SK-N-SH (cell line): ENCODE measurements around the gene NTN1. TPM values are rescaled to one million over a fixed set of nuclear protein-coding genes. Genes with fewer than 3 reads are reported as not detected.

Source experiments
- CTCF ChIA-PET: fragments of 300-600, 350-600 bp; formaldehyde crosslinking; extraction: SDS; loops from one replicate; lab custom pipeline; 2021; lab: Yijun Ruan, JAX
- POLR2A ChIA-PET: fragments of 350-600 bp; sonication (Branson Sonifier 250); formaldehyde crosslinking; extraction: SDS; loops from one replicate; lab custom pipeline; 2020; ENCODE audit warnings: antibody characterized with exemption, inconsistent platforms; lab: Yijun Ruan, JAX
- DNase-seq: peaks from one replicate; pipeline ENCODE4 v3.0.0; 2012
- H2AFZ ChIP-seq: fragments of 200-600 bp; sonication (generic); 2 replicates; pipeline ENCODE4 v1.8.1; 2016; ENCODE audit warnings: antibody characterized with exemption, mild to moderate bottlenecking, low read depth
- H3F3A ChIP-seq: fragments of 200-600 bp; sonication (generic); replicated peaks from 2 replicates; pipeline ENCODE3; 2016; ENCODE audit warnings: antibody characterized with exemption, mild to moderate bottlenecking; ENCODE audit not compliant: insufficient read depth
- H3K27ac ChIP-seq, 2 experiments: fragments of 200-500 bp in 1 of 2; fragments of 200-600 bp in 1 of 2; sonication (Bioruptor generic) in 1 of 2; sonication (generic), shearing (Covaris generic) in 1 of 2; 2 replicates each; pipeline versions ENCODE4 v1.5.1 to v1.6.1; 2014 to 2016; ENCODE audit warnings: low read depth in 2 of 2, inconsistent platforms in 1 of 2, low read length in 1 of 2, mild to moderate bottlenecking in 1 of 2, mixed read lengths in 1 of 2
- H3K27me3 ChIP-seq: fragments of 200-600 bp; sonication (generic), shearing (Covaris generic); 2 replicates; pipeline ENCODE4 v1.6.1; 2016; ENCODE audit warnings: mixed run types; ENCODE audit not compliant: insufficient read depth
- H3K36me3 ChIP-seq, 2 experiments: fragments of 200-500 bp in 1 of 2; fragments of 200-600 bp in 1 of 2; sonication (Bioruptor generic) in 1 of 2; sonication (generic) in 1 of 2; replicated peaks in 1 of 2; 2 replicates each; pipeline versions ENCODE3 to v1.5.1; 2014 to 2016; ENCODE audit warnings: low read length in 1 of 2, mild to moderate bottlenecking in 1 of 2; ENCODE audit not compliant: insufficient read depth in 2 of 2, control insufficient read depth in 1 of 2
- H3K4me1 ChIP-seq, 2 experiments: fragments of 200-500 bp in 1 of 2; fragments of 200-600 bp in 1 of 2; sonication (Bioruptor generic) in 1 of 2; sonication (generic), shearing (Covaris generic) in 1 of 2; 2 replicates each; pipeline versions ENCODE4 v1.5.1 to v1.6.1; 2014 to 2016; ENCODE audit warnings: low read depth in 1 of 2, low read length in 1 of 2, mixed run types in 1 of 2; ENCODE audit not compliant: insufficient read depth in 2 of 2, control insufficient read depth in 1 of 2
- H3K4me2 ChIP-seq: fragments of 200-600 bp; sonication (generic), shearing (Covaris generic); 2 replicates; pipeline ENCODE4 v1.6.1; 2017; ENCODE audit warnings: mixed run types
- H3K4me3 ChIP-seq, 2 experiments: fragments of 200-500 bp in 1 of 2; fragments of 200-600 bp in 1 of 2; sonication (Bioruptor generic) in 1 of 2; sonication (generic), shearing (Covaris generic) in 1 of 2; 2 replicates each; pipeline versions ENCODE4 v1.5.1 to v1.8.1; 2014 to 2016; ENCODE audit warnings: low read depth in 2 of 2, inconsistent platforms in 1 of 2, low read length in 1 of 2, mild to moderate bottlenecking in 1 of 2, mixed read lengths in 1 of 2, moderate library complexity in 1 of 2
- H3K79me2 ChIP-seq: fragments of 200-600 bp; sonication (generic); 2 replicates; pipeline ENCODE4 v1.8.1; 2017; ENCODE audit warnings: mild to moderate bottlenecking; ENCODE audit not compliant: insufficient read depth
- H3K9ac ChIP-seq: fragments of 200-600 bp; sonication (generic); 2 replicates; pipeline ENCODE4 v1.6.1; 2017; ENCODE audit warnings: mixed run types
- H3K9me2 ChIP-seq: fragments of 200-600 bp; sonication (generic); 2 replicates; pipeline ENCODE4 v1.6.1; 2017; ENCODE audit warnings: mixed run types
- H3K9me3 ChIP-seq: fragments of 200-600 bp; sonication (generic); 2 replicates; pipeline ENCODE4 v1.6.1; 2017; ENCODE audit warnings: mixed run types, mild to moderate bottlenecking, moderate library complexity
- H4K20me1 ChIP-seq: fragments of 200-600 bp; sonication (generic); 2 replicates; pipeline ENCODE4 v1.6.1; 2017; ENCODE audit warnings: mild to moderate bottlenecking, mixed run types; ENCODE audit not compliant: insufficient read depth
- ELF1 ChIP-seq: IDR thresholded peaks from 2 replicates; pipeline ENCODE4 v1.4.0; 2012
- EZH2phosphoT487 ChIP-seq: fragments of 200-600 bp; sonication (generic); IDR thresholded peaks from 2 replicates; pipeline ENCODE4 v1.6.1; 2017; ENCODE audit warnings: low read depth, mixed run types, mild to moderate bottlenecking, antibody characterized with exemption, moderate library complexity, borderline replicate concordance
- GABPA ChIP-seq: IDR thresholded peaks from 2 replicates; pipeline ENCODE4 v1.4.0; 2012; ENCODE audit warnings: low read depth, mild to moderate bottlenecking
- POLR2AphosphoS5 ChIP-seq: IDR thresholded peaks from 2 replicates; pipeline ENCODE4 v1.6.1; 2012; ENCODE audit warnings: low read depth, low read length
- RCOR1 ChIP-seq: fragments of 150-350 bp; IDR thresholded peaks from 2 replicates; pipeline ENCODE4 v1.6.1; 2017; ENCODE audit warnings: antibody characterized with exemption, low read length
- REST ChIP-seq: IDR thresholded peaks from 2 replicates; pipeline ENCODE4 v1.6.1; 2012; ENCODE audit warnings: mild to moderate bottlenecking, low read depth, low read length, moderate library complexity
- RFX5 ChIP-seq: IDR thresholded peaks from 2 replicates; pipeline ENCODE4 v1.6.1; 2012; ENCODE audit warnings: mild to moderate bottlenecking, improper control_type of control experiment, low read length
- SIN3A ChIP-seq: IDR thresholded peaks from 2 replicates; pipeline ENCODE4 v1.6.1; 2012; ENCODE audit warnings: low read depth, mild to moderate bottlenecking, low read length, moderate library complexity, borderline replicate concordance
- WGBS: methylation state at CpG from one replicate; pipeline ENCODE4 v1.1.6; 2017; ENCODE audit warnings: low lambda C conversion rate; 5-methylcytosine and 5-hydroxymethylcytosine counted together
- polyA plus RNA-seq, 3 experiments: library from polyadenylated mRNA; depleted of rRNA; stranded (reverse); fragments of >200 nt; gene quantifications; 2 replicates each; pipeline ENCODE4 v1.2.3, GENCODE V29; 2012
- TF ChIP-seq, protein P1 (sequence below): fragments of 150-350 bp; IDR thresholded peaks from 2 replicates; pipeline ENCODE4 v1.6.1; 2016; ENCODE audit warnings: mild to moderate bottlenecking, low read depth, low read length

Gene NTN1
- polyA plus RNA-seq, 1 of the 3 experiments (the other 2 are of a cell fraction): 0.05 TPM

- no peaks in the 10 kb centered on the region for H4K20me1 ChIP-seq
- no peaks in the 10 kb centered on the region for H3F3A ChIP-seq
- no peak overlapping the region for H3K9ac ChIP-seq
- no peak overlapping the region for H3K4me2 ChIP-seq
- TF ChIP-seq ELF1: no peak
- TF ChIP-seq GABPA: no peak
- TF ChIP-seq, protein P1, sequence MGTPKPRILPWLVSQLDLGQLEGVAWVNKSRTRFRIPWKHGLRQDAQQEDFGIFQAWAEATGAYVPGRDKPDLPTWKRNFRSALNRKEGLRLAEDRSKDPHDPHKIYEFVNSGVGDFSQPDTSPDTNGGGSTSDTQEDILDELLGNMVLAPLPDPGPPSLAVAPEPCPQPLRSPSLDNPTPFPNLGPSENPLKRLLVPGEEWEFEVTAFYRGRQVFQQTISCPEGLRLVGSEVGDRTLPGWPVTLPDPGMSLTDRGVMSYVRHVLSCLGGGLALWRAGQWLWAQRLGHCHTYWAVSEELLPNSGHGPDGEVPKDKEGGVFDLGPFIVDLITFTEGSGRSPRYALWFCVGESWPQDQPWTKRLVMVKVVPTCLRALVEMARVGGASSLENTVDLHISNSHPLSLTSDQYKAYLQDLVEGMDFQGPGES: no peak
- TF ChIP-seq SIN3A: no peak
- no peak for TF ChIP-seq EZH2phosphoT487
- TF ChIP-seq RCOR1: no peak
- no peak for TF ChIP-seq POLR2AphosphoS5
- TF ChIP-seq REST: no peak
- no peak for TF ChIP-seq RFX5
- TF ChIP-seq, all 33 proteins: peak for 0
- no peaks in the 10 kb centered on the region for H3K79me2 ChIP-seq
- H3K9me2 ChIP-seq: no peaks in the 10 kb centered on the region
- H3K4me1 ChIP-seq: no peaks in the 10 kb centered on the region; a peak in 1 of 4 replicates
- no peak for DNase-seq
- WGBS: 17% methylated on average over 9 of the region's 10 CpGs
- POLR2A ChIA-PET: no interaction called here
- no peaks in the 10 kb centered on the region; the same call in 1 of the 2 replicates for H3K27me3 ChIP-seq
- no peak overlapping the region for H3K27ac ChIP-seq
- no peak overlapping the region for H2AFZ ChIP-seq
- no peaks in the 10 kb centered on the region for H3K9me3 ChIP-seq
- CTCF ChIA-PET: no interaction called here
- H3K4me3 ChIP-seq: no peak overlapping the region
- no peaks in the 10 kb centered on the region for H3K36me3 ChIP-seq
Observed at GRCh38 chr17:9195961-9196670, 174.8 kb downstream of the NTN1 start.
